ENCODE results near the gene CNBD2. TPM values are rescaled to one million over a fixed set of nuclear protein-coding genes. Genes with fewer than 3 reads are reported as not detected.

The CNBD2 gene
- total and polyA plus RNA-seq, 2 donors (not counting 1 experiment from before 2014, with no cell fraction given): 8.5 to 19.2 TPM

- ATAC-seq (ENCODE audit: low read depth): no peak
- no peak overlapping the region for H3K27ac ChIP-seq (ENCODE audit: low read length in 2 of 2)
- H4K20me1 ChIP-seq (ENCODE audit: control insufficient read depth, insufficient read depth, low read length, poor library complexity, severe bottlenecking): no peaks in the 10 kb centered on the region
- no peak overlapping the region for H3K9ac ChIP-seq (ENCODE audit: low read length)
- DNase-seq: no peak
- TF ChIP-seq CTCF (IDR thresholded peaks at IDR 0.05) (no peak), EZH2 (IDR thresholded peaks at IDR 0.05; ENCODE audit: borderline replicate concordance, insufficient read depth, low read depth, low read length, poor library complexity, severe bottlenecking) (no peak)
- POLR2A ChIA-PET: no interaction called here
- Mint-ChIP-seq H3K27me3 (peaks cover 4% of the 10 kb centered on the region), H3K4me3 (peak overlapping the region; percentile 9), H3K9me3 (ENCODE audit: insufficient read depth) (no peaks in the 10 kb centered on the region), H3K4me1 (peaks cover 6% of the 10 kb centered on the region), H3K27ac (no peak overlapping the region)
- CTCF ChIA-PET: interaction anchor here (3.2 kb wide), 1 partner anchor 70 kb away, joined by 13 read pairs; no protein-coding TSS in a partner anchor
- no peaks in the 10 kb centered on the region for H3K79me2 ChIP-seq (ENCODE audit: control insufficient read depth, insufficient read depth, low read length)
- no peak overlapping the region for H3K4me2 ChIP-seq (replicated peaks; ENCODE audit: low read depth, low read length, poor library complexity, severe bottlenecking)
- WGBS (ENCODE audit: insufficient coverage): 88% methylated on average over 1 of the region's 1 CpG
- H3K36me3 ChIP-seq (replicated peaks in 1 of 2; ENCODE audit: control extremely low read depth in 1 of 2, control insufficient read depth in 1 of 2, extremely low read depth in 1 of 2, insufficient read depth in 2 of 2, low read length in 1 of 2): no peaks in the 10 kb centered on the region
- peaks cover 0 to 7% (median 0%) of the 10 kb centered on the region in 4 experiments for H3K27me3 ChIP-seq (replicated peaks in 1 of 4; ENCODE audit: control extremely low read depth in 1 of 4, control insufficient read depth in 3 of 4, insufficient read depth in 4 of 4, low read length in 3 of 4)
- H3K4me1 ChIP-seq (ENCODE audit: control insufficient read depth in 2 of 2, insufficient read depth in 2 of 2, low read length in 2 of 2): peaks cover 11 to 17% of the 10 kb centered on the region in 2 donors
- intact Hi-C loops (cut with micrococcal nuclease): loop anchor here (10.0 kb wide), 1 partner anchor 68 kb away; no protein-coding TSS in a partner anchor
- H2AFZ ChIP-seq (ENCODE audit: insufficient read depth, low read depth, low read length, poor library complexity, severe bottlenecking): no peak overlapping the region
- no peak overlapping the region for H3K4me3 ChIP-seq (ENCODE audit: control extremely low read depth in 1 of 5, extremely low read depth in 1 of 5, insufficient read depth in 1 of 5, low read depth in 2 of 5, low read length in 4 of 5)
- H3K9me3 ChIP-seq (ENCODE audit: control extremely low read depth in 1 of 3, control insufficient read depth in 2 of 3, insufficient read depth in 1 of 3, low read length in 2 of 3): no peaks in the 10 kb centered on the region
These were observed 94.4 kb downstream of the CNBD2 start for GRCh38 chr20:36062799-36063198.

GRCh38 chr20:36063916-36064657, 95.7 kb downstream of the CNBD2 start:
- Mint-ChIP-seq H3K27me3 (peaks cover 4% of the 10 kb centered on the region), H3K9me3 (ENCODE audit: insufficient read depth) (no peaks in the 10 kb centered on the region), H3K4me3 (peak overlapping the region; percentile 94), H3K27ac (peak overlapping the region; percentile 89), H3K4me1 (peaks cover 6% of the 10 kb centered on the region)
- H3K36me3 ChIP-seq (replicated peaks in 1 of 2; ENCODE audit: control extremely low read depth in 1 of 2, control insufficient read depth in 1 of 2, extremely low read depth in 1 of 2, insufficient read depth in 2 of 2, low read length in 1 of 2): no peaks in the 10 kb centered on the region
- intact Hi-C loops (cut with micrococcal nuclease): loop anchor here (1.0 to 10.0 kb wide), 5 partner anchors 13 to 609 kb away; partner anchors contain the start of gene CEP250
- peaks cover 0 to 7% (median 0%) of the 10 kb centered on the region in 4 experiments for H3K27me3 ChIP-seq (replicated peaks in 1 of 4; ENCODE audit: control extremely low read depth in 1 of 4, control insufficient read depth in 3 of 4, insufficient read depth in 4 of 4, low read length in 3 of 4)
- peak overlapping the region; percentile 32 to 77 (median 72) for H3K4me3 ChIP-seq (ENCODE audit: control extremely low read depth in 1 of 5, extremely low read depth in 1 of 5, insufficient read depth in 1 of 5, low read depth in 2 of 5, low read length in 4 of 5)
- DNase-seq: peak; percentile 23
- peak overlapping the region; percentile 94 for H3K4me2 ChIP-seq (replicated peaks; ENCODE audit: low read depth, low read length, poor library complexity, severe bottlenecking)
- peak overlapping the region in 1 of 2 donors; percentile 83 for H3K27ac ChIP-seq (ENCODE audit: low read length in 2 of 2)
- TF ChIP-seq CTCF (IDR thresholded peaks at IDR 0.05) (no peak), EZH2 (IDR thresholded peaks at IDR 0.05; ENCODE audit: borderline replicate concordance, insufficient read depth, low read depth, low read length, poor library complexity, severe bottlenecking) (no peak)
- H4K20me1 ChIP-seq (ENCODE audit: control insufficient read depth, insufficient read depth, low read length, poor library complexity, severe bottlenecking): no peaks in the 10 kb centered on the region
- H3K9ac ChIP-seq (ENCODE audit: low read length): peak overlapping the region; percentile 67
- WGBS (ENCODE audit: insufficient coverage): 18% methylated on average over 24 of the region's 26 CpGs
- H3K9me3 ChIP-seq (ENCODE audit: control extremely low read depth in 1 of 3, control insufficient read depth in 2 of 3, insufficient read depth in 1 of 3, low read length in 2 of 3): no peaks in the 10 kb centered on the region
- CTCF ChIA-PET: interaction anchor here (0.8 to 3.2 kb wide), 5 partner anchors 39 to 92 kb away, joined by 3 to 13 read pairs (median 6); no protein-coding TSS in a partner anchor
- H2AFZ ChIP-seq (ENCODE audit: insufficient read depth, low read depth, low read length, poor library complexity, severe bottlenecking): peak overlapping the region; percentile 96
- POLR2A ChIA-PET: interaction anchor here (0.6 to 1.6 kb wide), 3 partner anchors 110 to 1839 kb away, joined by 3 to 7 read pairs (median 3); partner anchors contain the start of genes MMP24OS and SCAND1
- peaks cover 11 to 17% of the 10 kb centered on the region in 2 donors for H3K4me1 ChIP-seq (ENCODE audit: control insufficient read depth in 2 of 2, insufficient read depth in 2 of 2, low read length in 2 of 2)
- no peaks in the 10 kb centered on the region for H3K79me2 ChIP-seq (ENCODE audit: control insufficient read depth, insufficient read depth, low read length)
- no peak for ATAC-seq (ENCODE audit: low read depth)

Measured in B cell (primary cell).